Natural killer cell treated with Interleukin-12 subunit alpha and Interleukin-12 subunit beta and Interleukin-15 and Interleukin-18, amount 100 ng/mL, for 72 hours (primary cell): ENCODE data around the gene LASP1. TPM values are rescaled to one million over a fixed set of nuclear protein-coding genes. Genes with fewer than 3 reads are reported as not detected.

ENCODE experiments used
- ATAC-seq, 2 donors: fragments of 150-1000 bp; cut with Tn5 transposase in 1 of 2; sonication (Bioruptor Pico), chemical (Tn5 transposase) in 1 of 2; 2 replicates each; pipeline ENCODE4 v1.10.0; 2021
- DNase-seq: peaks from one replicate; pipeline ENCODE4 v3.0.0; 2022; ENCODE audit warnings: low spot score
- H3K27ac Mint-ChIP-seq, 2 donors: 1 replicate in 1 of 2; 2 replicates in 1 of 2; pipeline ENCODE4 v1.8.0; 2022; ENCODE audit warnings: mixed read lengths in 2 of 2, mild to moderate bottlenecking in 1 of 2, moderate library complexity in 1 of 2
- H3K27me3 Mint-ChIP-seq, 2 donors: 1 replicate in 1 of 2; 2 replicates in 1 of 2; pipeline ENCODE4 v1.8.0; 2022; ENCODE audit warnings: mixed read lengths in 2 of 2
- H3K36me3 Mint-ChIP-seq: one replicate; pipeline ENCODE4 v1.8.0; 2022; ENCODE audit warnings: mixed read lengths
- H3K4me1 Mint-ChIP-seq, 2 donors: 1 replicate in 1 of 2; 2 replicates in 1 of 2; pipeline ENCODE4 v1.8.0; 2022; ENCODE audit warnings: low read depth in 2 of 2, mixed read lengths in 2 of 2, mild to moderate bottlenecking in 1 of 2
- H3K4me3 Mint-ChIP-seq: one replicate; pipeline ENCODE4 v1.8.0; 2022; ENCODE audit warnings: mixed read lengths
- H3K9me3 Mint-ChIP-seq: 2 replicates; pipeline ENCODE4 v1.8.0; 2022; ENCODE audit warnings: mixed read lengths
- total RNA-seq, 2 donors: library from RNA; stranded (reverse); gene quantifications; one replicate each; pipeline ENCODE4 v1.2.3, GENCODE V29; 2022

The LASP1 gene
- total RNA-seq, 2 donors from 2014 or later: 214 to 390 TPM

DNA sequence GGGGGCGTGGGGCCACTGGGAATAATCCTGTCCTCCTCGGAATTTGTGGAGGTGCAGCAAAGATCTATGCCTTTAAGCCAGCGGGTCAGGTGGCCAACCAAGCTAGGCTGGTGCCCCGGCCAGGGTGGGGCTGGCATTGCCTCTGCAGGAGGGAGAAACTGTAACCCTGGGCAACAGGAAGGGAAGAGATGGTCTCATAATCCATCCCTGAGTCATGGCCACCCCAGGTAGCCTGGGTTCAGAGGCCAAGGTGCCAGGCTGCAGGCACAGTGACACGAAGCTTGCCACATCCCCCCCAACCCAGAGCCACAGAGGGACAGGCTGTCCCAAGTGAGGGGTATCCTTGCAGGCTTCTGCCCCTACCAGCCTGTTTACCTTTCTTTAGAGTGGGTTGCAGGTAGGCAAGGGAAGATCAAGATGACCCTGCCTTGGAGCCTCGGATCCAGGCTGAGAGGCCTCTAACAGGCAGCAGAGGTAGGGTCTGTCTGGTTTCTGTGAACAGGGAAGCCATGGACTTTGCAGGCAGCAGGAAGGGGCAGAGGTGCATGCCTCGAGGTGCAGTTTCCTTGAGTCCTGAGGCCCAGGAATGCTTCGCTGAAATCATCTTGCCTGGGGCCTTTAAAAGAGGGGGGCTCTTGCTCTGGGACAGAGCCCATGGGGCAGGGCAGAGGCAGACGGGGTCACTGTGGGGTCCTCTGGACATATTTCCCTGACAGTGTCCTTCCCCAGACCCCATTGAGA is 4.0 kb downstream of the LASP1 start:
- peak overlapping the region; percentile 95 for H3K4me3 Mint-ChIP-seq

DNA sequence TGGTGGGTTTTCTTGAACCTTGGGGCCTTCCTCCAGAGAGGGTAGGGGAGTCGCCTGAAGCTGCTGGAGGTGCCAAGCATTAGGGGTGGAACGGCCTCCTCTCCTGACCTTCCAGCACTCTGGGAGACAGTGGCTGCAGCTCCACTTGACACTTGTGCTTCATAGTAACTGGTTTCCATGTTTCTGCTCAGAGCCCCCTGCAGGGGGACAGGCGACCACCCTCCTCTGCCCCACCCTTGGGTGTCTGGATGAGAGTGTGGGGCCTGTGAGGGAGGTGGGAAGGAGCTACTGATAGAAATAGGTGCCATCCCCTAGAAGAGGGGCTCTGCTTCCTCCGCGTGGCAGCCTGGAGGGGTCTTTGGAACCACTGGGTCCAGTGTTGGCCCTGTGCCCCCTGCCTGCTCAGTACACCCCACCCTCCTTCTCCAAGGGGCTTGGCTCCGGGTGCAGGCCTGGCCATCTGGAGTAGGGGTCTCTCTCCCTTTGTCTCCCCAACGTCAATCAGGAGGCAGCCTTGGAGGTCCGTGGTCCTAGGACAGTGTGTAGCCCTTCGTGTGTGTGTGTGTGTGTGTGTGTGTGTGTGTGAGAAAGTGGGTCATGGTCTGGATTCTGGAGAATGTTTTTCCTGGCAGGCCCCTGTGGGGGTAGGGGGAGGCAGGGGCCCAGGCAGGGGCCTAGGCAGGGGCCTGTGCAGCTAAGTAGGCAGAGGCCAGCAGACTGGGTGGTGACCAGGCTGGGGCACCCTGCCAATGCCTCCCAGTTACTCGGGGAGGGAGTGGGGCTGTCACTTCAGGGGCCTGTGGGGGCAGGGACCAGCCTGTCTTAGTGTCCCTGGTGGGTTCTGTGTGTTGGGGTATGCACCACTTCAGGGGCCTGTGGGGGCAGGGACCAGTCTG is 4.9 kb downstream of the LASP1 start:
- Mint-ChIP-seq H3K27ac (peak overlapping the region; percentile 95 to 97), H3K27me3 (no peaks in the 10 kb centered on the region), H3K9me3 (no peaks in the 10 kb centered on the region), H3K4me3 (peak overlapping the region; percentile 10), H3K4me1 (peaks cover 67 to 70% of the 10 kb centered on the region in 2 donors), H3K36me3 (no peaks in the 10 kb centered on the region)
- DNase-seq (no peak), ATAC-seq (no peak)

More for the DNA sequence above, 4.0 kb downstream of the LASP1 start:
- Mint-ChIP-seq H3K27ac (peak overlapping the region; percentile 95 to 97), H3K36me3 (no peaks in the 10 kb centered on the region), H3K27me3 (no peaks in the 10 kb centered on the region), H3K4me1 (peaks cover 68 to 69% of the 10 kb centered on the region in 2 donors), H3K9me3 (no peaks in the 10 kb centered on the region)
- DNase-seq: no peak
- no peak for ATAC-seq

DNA sequence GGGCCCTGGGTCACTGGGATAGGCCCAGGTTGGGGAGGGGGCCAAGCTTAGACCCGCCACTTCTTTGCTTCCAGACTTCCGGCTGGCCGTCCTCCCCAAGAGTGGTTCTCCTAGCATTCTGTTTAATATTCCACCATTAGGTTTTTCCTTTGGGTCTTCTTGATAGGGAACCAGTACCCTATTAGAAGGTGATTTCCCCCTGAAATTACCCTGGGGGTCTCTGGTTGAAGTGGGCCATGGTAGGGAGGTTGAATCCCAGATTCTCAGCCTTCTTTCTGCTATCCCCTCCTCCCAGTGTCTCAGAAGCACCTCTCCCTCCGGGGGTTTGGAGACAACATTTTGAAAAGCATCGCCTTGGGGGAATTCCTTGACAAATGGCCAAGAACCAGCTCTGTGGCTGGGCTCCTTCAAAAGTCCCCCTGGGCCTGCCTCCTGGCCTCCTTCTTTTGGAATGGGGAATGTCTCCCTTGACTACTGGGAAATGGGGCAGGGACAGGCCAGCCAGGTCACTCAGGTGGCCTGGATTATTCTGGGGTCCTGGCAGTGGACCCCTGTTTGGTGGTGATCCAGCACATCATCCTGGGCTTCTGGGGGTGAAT is 5.7 kb downstream of the LASP1 start:
- H3K27me3 Mint-ChIP-seq: no peaks in the 10 kb centered on the region
- H3K9me3 Mint-ChIP-seq: no peaks in the 10 kb centered on the region
- peak overlapping the region; percentile 95 to 97 for H3K27ac Mint-ChIP-seq
- no peaks in the 10 kb centered on the region for H3K36me3 Mint-ChIP-seq
- ATAC-seq (no peak), DNase-seq (no peak)
- H3K4me1 Mint-ChIP-seq: peaks cover 74 to 78% of the 10 kb centered on the region in 2 donors
- peak overlapping the region; percentile 1 for H3K4me3 Mint-ChIP-seq

DNA sequence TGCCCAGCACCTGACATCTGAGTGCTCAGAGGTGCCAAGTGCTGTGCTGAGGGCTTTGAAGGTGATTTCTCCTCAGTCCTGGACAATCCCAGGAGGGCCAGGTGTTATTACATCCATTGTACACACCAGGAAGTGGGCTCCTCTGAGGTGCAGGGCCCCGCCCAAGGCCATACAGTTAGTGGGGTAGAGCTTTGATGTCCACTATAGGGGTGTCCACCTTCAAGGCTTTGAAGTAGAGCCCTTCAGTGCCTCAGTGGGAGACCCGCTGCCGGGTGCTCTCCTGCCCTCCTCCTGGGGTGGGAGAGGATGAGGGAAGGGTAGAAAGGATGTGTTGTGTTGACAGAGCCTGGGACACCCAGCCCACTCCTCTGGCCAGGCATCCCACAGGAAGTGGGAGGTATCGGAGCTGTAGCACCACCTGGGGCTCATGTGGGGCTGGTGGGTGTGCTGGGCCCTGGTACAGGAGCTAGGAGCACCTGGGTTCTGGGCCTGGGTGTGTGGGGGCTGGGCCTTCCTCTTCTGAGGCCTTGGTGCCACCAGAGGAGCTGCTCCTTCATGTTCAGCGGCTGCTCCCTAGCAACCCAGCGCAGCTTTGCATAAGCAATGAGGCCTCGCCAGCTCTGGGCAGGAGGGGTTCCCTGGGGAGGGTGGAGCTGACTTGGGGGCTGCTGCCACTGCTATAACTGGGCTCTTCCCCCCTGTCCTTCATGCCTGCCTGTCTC is 7.4 kb downstream of the LASP1 start:
- peak in 1 of 2 donors; percentile 20 for ATAC-seq
- no peak for DNase-seq
- H3K4me3 Mint-ChIP-seq: peak overlapping the region; percentile 54
- no peaks in the 10 kb centered on the region for H3K9me3 Mint-ChIP-seq
- H3K27me3 Mint-ChIP-seq: no peaks in the 10 kb centered on the region
- H3K4me1 Mint-ChIP-seq: peaks cover 77 to 79% of the 10 kb centered on the region in 2 donors
- peak overlapping the region; percentile 92 to 97 for H3K27ac Mint-ChIP-seq
- peaks cover 8% of the 10 kb centered on the region for H3K36me3 Mint-ChIP-seq

DNA sequence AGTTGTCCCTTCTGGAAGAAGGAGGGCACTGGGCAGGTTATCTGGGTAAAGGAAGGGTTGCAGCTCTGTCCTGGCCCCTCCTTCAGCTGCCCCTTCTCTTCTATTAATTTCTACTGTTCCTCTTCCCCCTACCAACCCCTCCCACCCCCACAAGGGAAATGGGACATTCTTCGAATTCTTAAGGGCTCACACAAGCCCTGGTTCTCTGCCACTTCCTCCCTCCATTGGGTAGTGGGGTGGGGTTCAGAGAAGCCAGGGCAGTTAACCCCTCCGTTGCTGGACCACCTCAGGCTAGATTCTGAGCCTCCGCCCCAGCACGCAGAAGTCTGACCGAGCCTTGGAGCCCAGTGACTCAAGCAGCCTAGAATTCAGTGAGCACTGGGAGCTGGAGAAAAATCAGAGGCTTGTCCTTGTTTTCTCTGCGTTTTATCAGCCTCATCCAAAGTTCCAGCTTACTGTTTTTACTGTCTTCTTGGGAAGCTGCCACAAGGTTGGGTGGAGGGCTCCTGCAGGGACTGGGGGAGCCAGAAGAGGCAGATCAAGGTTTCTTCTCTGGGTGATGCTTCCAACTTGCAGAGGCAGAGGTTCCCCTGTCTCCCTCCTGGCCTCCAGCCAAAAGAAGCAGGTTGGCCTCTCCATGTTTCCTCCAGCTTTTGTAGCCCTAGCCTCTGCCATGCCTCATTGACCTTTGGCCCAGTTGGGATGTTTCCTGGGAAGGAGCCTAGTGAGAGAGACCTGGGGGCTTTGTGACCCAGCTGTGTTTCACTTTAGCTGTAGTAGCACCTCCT is 10.2 kb downstream of the LASP1 start:
- Mint-ChIP-seq H3K4me3 (peak overlapping the region; percentile 68), H3K27me3 (no peaks in the 10 kb centered on the region), H3K27ac (peak overlapping the region; percentile 51 to 95), H3K36me3 (peaks cover 8% of the 10 kb centered on the region), H3K4me1 (peaks cover 73 to 74% of the 10 kb centered on the region in 2 donors), H3K9me3 (no peaks in the 10 kb centered on the region)
- DNase-seq (no peak), ATAC-seq (no peak)

DNA sequence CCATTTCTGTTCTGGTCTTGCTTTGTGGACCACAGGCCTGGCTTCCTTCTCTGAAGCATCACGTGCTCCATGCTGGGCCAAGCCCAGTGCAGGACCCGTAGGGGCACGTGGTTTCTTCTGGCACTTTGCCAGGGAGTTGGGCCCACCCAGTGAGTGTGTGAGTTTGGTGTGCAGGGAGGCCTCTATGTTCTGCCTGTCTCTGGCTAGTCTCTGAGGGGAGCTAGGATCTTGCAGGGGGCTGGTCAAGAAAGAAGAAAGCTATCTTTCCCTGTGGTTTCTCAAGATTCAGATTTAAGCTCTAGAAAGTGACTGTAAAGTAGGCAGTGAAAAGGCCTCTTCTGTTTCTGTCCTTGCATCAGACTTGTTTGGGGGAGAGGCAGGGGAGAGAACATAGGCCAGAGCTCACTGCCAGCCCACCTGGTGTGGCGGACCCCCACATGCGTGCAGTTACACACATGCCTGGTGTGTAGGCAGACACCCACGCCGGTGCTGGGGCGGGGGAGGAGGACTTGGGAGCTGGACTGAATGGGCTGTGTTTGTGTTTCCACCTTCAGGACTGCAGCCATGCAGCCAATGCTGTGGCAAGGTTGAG is 11.8 kb downstream of the LASP1 start:
- Mint-ChIP-seq H3K4me1 (peaks cover 74 to 76% of the 10 kb centered on the region in 2 donors), H3K27ac (peak overlapping the region; percentile 91 to 95), H3K9me3 (no peaks in the 10 kb centered on the region), H3K4me3 (peak overlapping the region; percentile 68), H3K27me3 (no peaks in the 10 kb centered on the region), H3K36me3 (peaks cover 15% of the 10 kb centered on the region)
- no peak for DNase-seq
- peak in 1 of 2 donors; percentile 51 for ATAC-seq

DNA sequence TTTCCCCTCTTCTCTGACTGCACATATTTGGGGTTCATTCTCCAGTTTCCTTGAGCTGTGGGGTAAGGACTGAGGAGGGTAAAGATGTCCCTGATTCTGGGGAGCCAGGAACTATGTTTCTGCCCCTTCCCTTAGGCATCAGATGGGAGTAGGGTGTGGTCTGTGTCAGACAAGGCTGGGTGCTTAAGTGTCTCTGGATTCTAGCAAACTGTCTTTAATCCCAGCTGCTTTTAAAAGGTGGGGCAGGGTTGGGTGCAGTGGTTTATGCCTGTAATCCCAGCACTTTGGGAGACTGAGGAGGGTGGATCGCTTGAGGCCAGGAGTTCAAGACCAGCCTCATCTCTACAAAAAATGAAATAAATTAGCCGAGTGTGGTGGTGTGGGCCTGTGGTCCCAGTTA is 13.0 kb downstream of the LASP1 start:
- Mint-ChIP-seq H3K27ac (peak overlapping the region; percentile 91 to 95), H3K27me3 (no peaks in the 10 kb centered on the region), H3K4me1 (peaks cover 70 to 77% of the 10 kb centered on the region in 2 donors), H3K9me3 (no peaks in the 10 kb centered on the region), H3K4me3 (peak overlapping the region; percentile 61), H3K36me3 (peaks cover 15% of the 10 kb centered on the region)
- no peak for ATAC-seq
- no peak for DNase-seq

DNA sequence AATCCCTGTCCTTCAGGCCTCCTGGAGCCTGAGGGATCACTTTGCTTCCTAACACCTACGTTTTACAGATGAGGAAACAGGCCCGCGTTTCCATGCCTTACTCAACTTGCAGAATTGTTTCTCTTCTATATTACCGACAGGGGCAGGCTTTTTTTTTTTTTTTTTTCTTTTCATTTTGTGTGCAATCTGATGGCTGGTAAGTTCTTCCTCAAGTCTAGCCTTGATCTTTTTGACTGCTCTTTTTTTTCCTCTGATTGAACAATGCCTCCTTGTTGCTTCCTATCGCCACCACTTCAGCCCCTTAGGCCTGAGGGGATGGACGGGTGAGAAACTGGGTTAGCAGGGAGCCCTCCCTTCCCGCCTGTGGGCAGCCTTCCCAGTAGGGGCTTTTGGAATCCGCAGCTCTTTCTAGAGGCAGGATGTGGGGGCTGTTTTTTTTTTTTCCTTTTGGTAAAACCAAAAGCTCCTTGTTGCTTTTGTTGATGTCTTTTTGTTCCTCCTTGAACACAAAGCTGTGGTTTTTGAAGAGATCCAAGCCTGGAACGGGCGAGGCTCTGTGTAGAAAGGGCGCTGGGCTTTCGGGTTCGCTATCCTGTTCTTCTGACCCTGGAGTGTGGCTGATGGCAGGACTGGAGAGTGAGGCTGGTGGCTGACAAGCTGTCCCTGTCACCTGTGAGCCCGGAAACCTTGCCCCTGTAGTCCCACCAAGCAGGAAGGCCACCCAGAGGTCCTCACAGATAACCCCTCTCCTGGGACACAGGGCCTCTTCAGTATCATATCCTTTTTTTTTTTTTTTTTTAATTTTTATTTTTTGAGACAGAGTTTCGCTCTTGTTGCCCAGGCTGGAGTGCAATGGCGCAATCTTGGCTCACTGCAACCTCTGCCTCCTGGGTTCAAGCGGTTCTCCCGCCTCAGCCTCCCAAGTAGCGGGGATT is 14.0 kb downstream of the LASP1 start:
- Mint-ChIP-seq H3K4me3 (peak overlapping the region; percentile 61), H3K27me3 (no peaks in the 10 kb centered on the region), H3K9me3 (no peaks in the 10 kb centered on the region), H3K4me1 (peaks cover 68 to 72% of the 10 kb centered on the region in 2 donors), H3K27ac (peak overlapping the region; percentile 91 to 95), H3K36me3 (peaks cover 15% of the 10 kb centered on the region)
- DNase-seq (no peak), ATAC-seq (peak in 1 of 2 donors; percentile 56)

DNA sequence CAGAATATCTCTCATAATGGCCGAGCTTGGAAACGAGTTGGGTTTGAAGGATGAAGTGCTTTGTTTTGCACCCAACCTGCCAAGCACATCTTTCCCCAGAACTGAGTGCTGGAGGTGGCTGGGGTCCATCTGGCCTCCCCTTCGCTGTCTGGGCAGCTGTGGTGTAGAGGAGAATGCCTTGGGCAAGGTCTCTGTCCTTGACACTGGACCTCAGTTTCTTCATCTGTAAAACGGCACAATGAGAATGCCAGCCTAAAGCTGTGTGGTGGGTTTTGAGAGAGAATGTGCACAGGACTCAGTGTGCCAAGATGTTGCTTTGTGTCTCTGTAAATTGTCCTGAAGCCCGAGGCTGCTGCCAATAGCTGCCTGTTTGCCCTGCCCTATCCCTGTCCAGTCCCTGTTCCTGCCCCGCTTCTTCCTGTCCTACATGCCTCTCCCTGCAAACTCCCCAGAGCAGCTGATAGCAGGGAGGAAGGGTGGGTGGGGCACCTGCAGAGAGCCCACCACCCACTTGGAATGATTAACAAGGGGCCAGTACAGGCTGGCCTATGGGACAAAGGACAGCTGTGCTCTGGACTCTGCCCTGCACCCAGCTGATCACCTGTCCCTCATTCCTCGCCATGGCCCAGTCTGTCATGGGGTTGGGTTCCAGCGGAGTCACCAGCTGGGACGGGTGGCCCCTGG is 15.3 kb downstream of the LASP1 start:
- peak overlapping the region; percentile 88 for H3K4me3 Mint-ChIP-seq
- H3K27me3 Mint-ChIP-seq: no peaks in the 10 kb centered on the region
- no peaks in the 10 kb centered on the region for H3K9me3 Mint-ChIP-seq
- H3K4me1 Mint-ChIP-seq: peaks cover 70 to 74% of the 10 kb centered on the region in 2 donors
- DNase-seq (no peak), ATAC-seq (no peak)
- peak overlapping the region; percentile 72 to 86 for H3K27ac Mint-ChIP-seq
- peaks cover 15% of the 10 kb centered on the region for H3K36me3 Mint-ChIP-seq

DNA sequence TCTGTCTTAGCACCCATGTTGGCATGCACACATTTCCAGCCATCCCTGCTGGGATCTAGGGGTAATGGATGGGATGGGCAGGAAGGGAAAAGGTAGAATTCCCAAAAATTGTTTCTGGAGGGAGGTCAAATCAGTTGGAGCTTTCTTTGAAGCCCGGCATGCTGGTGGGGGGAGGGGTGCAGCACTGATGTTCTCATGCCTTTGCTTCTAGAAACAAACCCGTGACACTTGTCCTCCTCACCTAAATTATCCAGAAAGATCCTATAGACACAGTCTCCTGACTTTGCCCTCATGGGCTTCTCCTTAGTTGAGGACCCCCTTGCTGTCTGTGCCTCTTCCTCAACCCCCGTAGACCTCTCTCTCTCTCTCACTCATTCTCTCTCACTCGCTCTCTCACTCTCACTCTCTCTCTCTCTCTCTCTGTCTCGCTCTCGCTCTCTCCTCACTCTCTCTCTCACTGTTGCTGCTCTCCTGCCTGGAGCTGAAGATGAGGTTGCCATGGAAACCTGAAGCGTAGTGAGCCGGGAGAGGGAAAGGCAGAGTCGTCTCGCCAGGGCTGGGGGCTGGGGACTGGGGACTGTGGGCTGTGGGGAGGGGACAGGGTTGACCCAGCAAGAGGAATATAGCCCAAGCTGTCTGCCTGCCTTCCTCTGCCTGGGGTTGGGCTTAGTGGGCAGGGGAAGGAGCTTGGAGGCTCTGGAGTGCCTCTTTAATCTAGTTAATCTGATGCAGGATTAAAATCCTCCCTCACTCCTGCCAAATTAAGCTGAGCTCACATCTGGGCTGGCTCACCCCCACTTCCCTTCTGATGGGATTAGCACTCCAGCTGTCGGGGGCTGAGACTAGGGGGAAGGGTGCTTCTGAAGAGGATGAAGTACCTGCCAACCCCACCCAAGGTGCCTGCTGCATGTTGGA is 16.1 kb downstream of the LASP1 start:
- peaks cover 15% of the 10 kb centered on the region for H3K36me3 Mint-ChIP-seq
- DNase-seq: no peak
- no peaks in the 10 kb centered on the region for H3K9me3 Mint-ChIP-seq
- peak overlapping the region; percentile 88 for H3K4me3 Mint-ChIP-seq
- no peak for ATAC-seq
- no peaks in the 10 kb centered on the region for H3K27me3 Mint-ChIP-seq
- peaks cover 67 to 76% of the 10 kb centered on the region in 2 donors for H3K4me1 Mint-ChIP-seq
- peak overlapping the region; percentile 72 to 86 for H3K27ac Mint-ChIP-seq
